Naive B cell (primary cell): ENCODE data around the gene OR2T6. TPM values are rescaled to one million over a fixed set of nuclear protein-coding genes. Genes with fewer than 3 reads are reported as not detected.

Experiments
- ATAC-seq, 2 donors: fragments of 150-1000 bp; cut with Tn5 transposase; 2 replicates each; pipeline ENCODE4 v1.10.0; 2021; ENCODE audit warnings: low read depth in 2 of 2, mild to moderate bottlenecking in 2 of 2, moderate library complexity in 2 of 2
- DNase-seq: peaks from one replicate; pipeline ENCODE4 v3.0.0; 2022
- H3K27ac Mint-ChIP-seq, 6 donors: one replicate each; pipeline ENCODE4 v1.8.0; 2020 to 2022; ENCODE audit warnings: mild to moderate bottlenecking in 6 of 6, mixed read lengths in 6 of 6, moderate library complexity in 5 of 6, inconsistent platforms in 2 of 6
- H3K27me3 Mint-ChIP-seq, 3 donors: one replicate each; pipeline ENCODE4 v1.8.0; 2021 to 2022; ENCODE audit warnings: mixed read lengths in 3 of 3, mild to moderate bottlenecking in 1 of 3
- H3K36me3 Mint-ChIP-seq, 2 donors: one replicate each; pipeline ENCODE4 v1.8.0; 2020 to 2022; ENCODE audit warnings: mixed read lengths in 2 of 2, inconsistent platforms in 1 of 2, mild to moderate bottlenecking in 1 of 2
- H3K4me1 Mint-ChIP-seq, 3 donors: one replicate each; pipeline ENCODE4 v1.8.0; 2020 to 2022; ENCODE audit warnings: mixed read lengths in 3 of 3, inconsistent platforms in 1 of 3, mild to moderate bottlenecking in 1 of 3, moderate library complexity in 1 of 3
- H3K4me3 Mint-ChIP-seq, 8 donors: one replicate each; pipeline ENCODE4 v1.8.0; 2020 to 2022; ENCODE audit warnings: mild to moderate bottlenecking in 8 of 8, mixed read lengths in 8 of 8, moderate library complexity in 8 of 8, inconsistent platforms in 2 of 8
- H3K9me3 Mint-ChIP-seq, 7 donors: one replicate each; pipeline ENCODE4 v1.8.0; 2020 to 2022; ENCODE audit warnings: mixed read lengths in 7 of 7, mild to moderate bottlenecking in 5 of 7, inconsistent platforms in 2 of 7, moderate library complexity in 1 of 7
- polyA plus RNA-seq, 6 donors: library from polyadenylated mRNA; unstranded; fragments of 300-500 nt; fragmentation: Illumina TruSeq; gene quantifications; one replicate each; pipeline ENCODE4 v1.2.3, GENCODE V29; 2021; ENCODE audit warnings: low read depth in 6 of 6

OR2T6 gene, protein sequence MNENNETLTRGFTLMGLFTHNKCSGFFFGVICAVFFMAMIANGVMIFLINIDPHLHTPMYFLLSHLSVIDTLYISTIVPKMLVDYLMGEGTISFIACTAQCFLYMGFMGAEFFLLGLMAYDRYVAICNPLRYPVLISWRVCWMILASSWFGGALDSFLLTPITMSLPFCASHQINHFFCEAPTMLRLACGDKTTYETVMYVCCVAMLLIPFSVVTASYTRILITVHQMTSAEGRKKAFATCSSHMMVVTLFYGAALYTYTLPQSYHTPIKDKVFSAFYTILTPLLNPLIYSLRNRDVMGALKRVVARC
- not detected for polyA plus RNA-seq

DNA sequence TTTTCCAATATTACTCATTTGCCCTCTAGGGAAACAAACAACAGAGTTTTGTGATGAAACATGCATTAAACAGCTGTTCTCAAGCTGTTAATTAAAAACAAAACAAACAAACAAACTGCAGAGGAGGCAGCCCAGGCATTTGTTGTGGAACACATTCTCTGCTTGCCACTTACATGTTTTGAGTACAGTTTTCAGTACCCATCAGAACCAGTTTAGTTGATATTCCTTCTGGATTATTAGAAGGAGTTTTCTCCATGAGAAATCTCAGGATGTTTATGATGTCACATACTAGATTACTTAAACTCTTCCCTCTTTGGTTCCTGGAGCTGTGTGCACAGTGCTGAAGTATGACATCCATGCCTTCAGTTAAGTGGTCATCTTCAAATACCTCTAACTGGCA lies at the start of gene OR2T6:
OR2T6 (plus strand) TSS at position 301 of the 400 bp plus-strand sequence. CDS start 11,863 bp downstream, outside the sequence.
- no peak for ATAC-seq
- no peaks in the 10 kb centered on the region for H3K9me3 Mint-ChIP-seq
- H3K4me1 Mint-ChIP-seq, result peaks cover 0 to 5% (median 0%) of the 10 kb centered on the region in 3 donors
- peaks cover 0 to 12% (median 5%) of the 10 kb centered on the region in 3 donors for H3K27me3 Mint-ChIP-seq
- H3K27ac Mint-ChIP-seq, result no peak within 1 kb of the TSS
- H3K4me3 Mint-ChIP-seq, result no peak within 1 kb of the TSS
- no peaks in the 10 kb centered on the region for H3K36me3 Mint-ChIP-seq
- no peak for DNase-seq

DNA sequence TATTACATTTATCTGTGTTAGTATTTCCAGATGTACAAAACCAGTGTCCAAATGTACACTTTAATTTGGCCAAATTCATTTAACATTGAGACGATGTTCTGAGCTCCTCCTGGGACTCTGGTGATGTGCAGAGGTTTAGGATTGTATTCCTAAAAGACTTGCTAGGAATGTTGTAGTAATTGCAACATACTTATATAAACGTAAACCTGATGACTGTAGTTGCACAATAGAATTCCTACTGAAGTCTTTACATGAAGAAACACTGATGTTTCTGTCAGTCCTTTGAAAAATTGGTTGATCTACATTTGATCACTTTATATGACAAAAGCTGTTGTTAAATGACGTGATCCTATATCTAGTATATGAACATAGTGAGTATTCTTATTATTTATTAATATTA lies 32.1 kb upstream of the OR2T6 start:
- no peak for DNase-seq
- Mint-ChIP-seq H3K4me1 (no peaks in the 10 kb centered on the region), H3K9me3 (no peaks in the 10 kb centered on the region), H3K27ac (no peak overlapping the region), H3K4me3 (no peak overlapping the region), H3K36me3 (no peaks in the 10 kb centered on the region), H3K27me3 (peaks cover 0 to under 1% (median 0%) of the 10 kb centered on the region in 3 donors)
- no peak for ATAC-seq

DNA sequence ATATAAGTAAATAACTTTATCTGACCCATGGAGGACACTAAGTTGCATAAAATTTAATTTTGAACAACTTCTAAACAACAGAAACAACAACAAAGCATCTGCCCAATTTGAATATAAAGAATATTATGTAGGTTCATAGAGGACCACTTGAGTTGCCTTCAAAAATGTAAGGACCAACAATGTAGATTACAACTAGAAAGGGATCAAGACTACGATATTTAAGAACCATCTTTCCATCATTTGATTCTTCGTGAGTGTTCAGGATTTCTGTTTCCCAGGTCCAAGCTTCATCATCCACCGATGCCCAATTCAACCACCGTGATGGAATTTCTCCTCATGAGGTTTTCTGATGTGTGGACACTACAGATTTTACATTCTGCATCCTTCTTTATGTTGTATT lies 27.1 kb upstream of the OR2T6 start, which contains the start of gene OR14C36:
OR14C36 (plus strand) TSS at position 301 of the 400 bp plus-strand sequence; CDS start at position 301, 0 bp downstream.
- no peak for DNase-seq
- ATAC-seq, result no peak
- H3K27ac Mint-ChIP-seq, result no peak within 1 kb of the TSS
- H3K27me3 Mint-ChIP-seq, result peaks cover 0 to 13% (median 10%) of the 10 kb centered on the region in 3 donors
- H3K4me3 Mint-ChIP-seq, result no peak within 1 kb of the TSS
- H3K36me3 Mint-ChIP-seq, result no peaks in the 10 kb centered on the region
- H3K4me1 Mint-ChIP-seq, result no peaks in the 10 kb centered on the region
- H3K9me3 Mint-ChIP-seq, result no peaks in the 10 kb centered on the region

DNA sequence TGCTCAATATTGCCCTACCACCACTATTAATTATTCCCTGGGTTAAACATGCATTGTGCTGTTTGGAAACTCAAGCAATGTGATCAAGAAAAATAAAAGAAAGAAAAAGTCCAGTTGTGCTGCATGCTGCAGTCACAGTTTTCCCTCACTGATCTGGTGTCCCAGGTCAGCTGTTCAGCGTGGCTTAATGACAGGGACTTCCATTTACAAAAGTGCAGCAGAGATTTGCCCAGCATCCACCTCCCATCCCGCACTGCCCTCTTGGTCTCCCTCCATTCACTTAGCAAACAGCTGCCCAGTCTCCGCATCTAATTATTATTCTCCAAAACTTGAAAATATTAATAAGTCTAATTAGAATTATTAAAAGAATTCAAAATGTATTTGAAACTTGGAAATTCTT lies 16.1 kb upstream of the OR2T6 start:
- ATAC-seq (no peak), DNase-seq (no peak)
- Mint-ChIP-seq H3K4me1 (peaks cover 0 to 3% (median 0%) of the 10 kb centered on the region in 3 donors), H3K36me3 (no peaks in the 10 kb centered on the region), H3K9me3 (peaks cover 0 to 3% (median 0%) of the 10 kb centered on the region in 7 donors), H3K4me3 (no peak overlapping the region), H3K27me3 (peaks cover 0 to 8% (median 6%) of the 10 kb centered on the region in 3 donors), H3K27ac (no peak overlapping the region)

DNA sequence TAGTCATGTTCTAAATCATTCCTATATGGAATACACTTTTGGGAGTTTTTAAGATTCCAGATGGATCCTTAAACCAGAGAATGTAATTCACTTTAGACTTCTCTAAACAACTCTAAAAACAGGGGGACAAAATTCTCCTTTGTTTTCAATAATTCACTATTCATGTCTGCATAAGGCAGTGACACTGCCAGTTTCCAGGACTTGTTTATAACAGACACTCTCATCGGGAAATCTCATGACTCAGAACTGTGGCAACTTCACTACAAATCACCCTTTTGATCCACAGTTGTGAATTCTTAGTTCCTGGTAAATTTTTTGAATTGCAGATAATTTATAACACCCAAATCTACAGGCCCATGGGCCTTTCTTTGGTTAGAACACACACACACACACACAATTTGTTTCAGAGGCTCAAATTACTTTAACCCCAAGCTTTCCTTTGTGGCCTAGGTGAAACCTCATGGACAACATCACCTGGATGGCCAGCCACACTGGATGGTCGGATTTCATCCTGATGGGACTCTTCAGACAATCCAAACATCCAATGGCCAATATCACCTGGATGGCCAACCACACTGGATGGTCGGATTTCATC lies 14.3 kb upstream of the OR2T6 start, which contains the start of gene OR2T4:
OR2T4 (plus strand) TSS at position 545 of the 595 bp plus-strand sequence; CDS start at position 545, 0 bp downstream.
- no peak for ATAC-seq
- DNase-seq, result no peak
- Mint-ChIP-seq H3K27me3 (peaks cover 0 to 8% (median 6%) of the 10 kb centered on the region in 3 donors), H3K27ac (no peak within 1 kb of the TSS), H3K9me3 (peaks cover 0 to 10% (median 0%) of the 10 kb centered on the region in 7 donors), H3K4me1 (peaks cover 0 to 3% (median 0%) of the 10 kb centered on the region in 3 donors), H3K4me3 (no peak within 1 kb of the TSS), H3K36me3 (no peaks in the 10 kb centered on the region)

DNA sequence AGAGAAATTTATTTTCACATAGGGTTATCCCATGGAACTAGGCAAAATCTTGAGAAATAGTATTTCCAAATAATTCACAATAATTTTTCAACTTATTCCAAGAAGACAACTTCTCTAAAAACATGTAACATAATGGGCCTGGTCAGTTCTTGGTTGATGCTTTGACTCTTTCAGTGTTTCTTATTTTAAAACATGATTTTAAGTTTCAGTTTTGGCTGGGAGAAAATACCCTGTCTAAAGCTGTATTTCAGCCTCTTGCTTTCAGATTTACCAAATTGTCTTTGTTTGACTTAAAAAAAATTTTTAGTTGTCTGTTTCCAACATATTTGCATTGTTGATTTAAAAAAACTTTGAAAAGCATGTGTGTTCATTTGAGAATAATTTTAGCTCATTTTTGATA lies 8.9 kb upstream of the OR2T6 start:
- no peak for ATAC-seq
- Mint-ChIP-seq H3K27me3 (peaks cover 6 to 9% (median 8%) of the 10 kb centered on the region in 3 donors), H3K36me3 (no peaks in the 10 kb centered on the region), H3K27ac (no peak overlapping the region), H3K4me1 (no peaks in the 10 kb centered on the region), H3K4me3 (no peak overlapping the region), H3K9me3 (peaks cover 0 to 10% (median 0%) of the 10 kb centered on the region in 7 donors)
- no peak for DNase-seq

DNA sequence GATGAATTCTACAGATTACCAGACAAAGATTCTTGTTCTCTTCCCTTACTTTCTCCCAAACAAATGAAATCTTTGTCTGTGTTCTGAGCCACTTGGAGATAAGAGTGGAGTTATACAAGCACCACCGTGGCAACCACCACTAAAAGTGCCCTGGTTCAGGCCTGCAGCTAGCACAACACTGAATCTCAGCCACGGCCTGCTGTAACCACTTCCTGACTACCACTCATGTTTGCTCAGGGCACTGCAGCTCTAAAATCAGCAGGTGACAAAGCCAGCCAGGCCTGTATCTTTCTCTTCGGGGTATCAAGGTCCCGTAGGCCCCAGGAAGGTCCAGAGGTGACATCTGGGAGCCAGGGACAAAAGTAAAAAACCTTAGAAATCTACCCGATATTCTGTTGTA lies 3.2 kb upstream of the OR2T6 start:
- no peak for DNase-seq
- Mint-ChIP-seq H3K36me3 (no peaks in the 10 kb centered on the region), H3K9me3 (no peaks in the 10 kb centered on the region), H3K27ac (no peak overlapping the region), H3K4me3 (no peak overlapping the region), H3K27me3 (peaks cover 0 to 12% (median 8%) of the 10 kb centered on the region in 3 donors), H3K4me1 (peaks cover 0 to 5% (median 0%) of the 10 kb centered on the region in 3 donors)
- ATAC-seq, result no peak

DNA sequence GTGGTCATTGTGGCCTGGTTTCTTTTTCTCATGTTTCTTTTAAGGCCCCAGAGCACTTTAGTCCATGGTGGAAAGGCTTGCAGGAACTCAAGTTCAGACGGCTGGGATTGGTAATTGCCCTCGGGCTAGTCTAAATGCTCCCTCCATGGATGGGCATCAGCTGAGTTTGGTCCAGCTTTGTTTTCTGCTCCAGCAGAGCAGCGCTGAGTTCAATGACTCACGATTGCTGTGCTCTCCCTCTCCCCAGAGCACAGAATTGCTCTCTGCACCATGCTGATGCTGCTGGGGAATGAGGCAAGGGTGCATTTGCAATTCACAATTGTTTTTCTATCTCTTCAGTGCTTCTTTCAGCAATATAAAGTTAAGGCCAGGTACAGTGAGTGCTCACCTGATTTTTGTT lies 1.8 kb upstream of the OR2T6 start:
- H3K36me3 Mint-ChIP-seq, result no peaks in the 10 kb centered on the region
- H3K27me3 Mint-ChIP-seq, result peaks cover 0 to 12% (median 8%) of the 10 kb centered on the region in 3 donors
- no peak for DNase-seq
- no peak for ATAC-seq
- H3K9me3 Mint-ChIP-seq, result no peaks in the 10 kb centered on the region
- H3K4me1 Mint-ChIP-seq, result peaks cover 0 to 5% (median 0%) of the 10 kb centered on the region in 3 donors
- no peak overlapping the region for H3K27ac Mint-ChIP-seq
- H3K4me3 Mint-ChIP-seq, result no peak overlapping the region

DNA sequence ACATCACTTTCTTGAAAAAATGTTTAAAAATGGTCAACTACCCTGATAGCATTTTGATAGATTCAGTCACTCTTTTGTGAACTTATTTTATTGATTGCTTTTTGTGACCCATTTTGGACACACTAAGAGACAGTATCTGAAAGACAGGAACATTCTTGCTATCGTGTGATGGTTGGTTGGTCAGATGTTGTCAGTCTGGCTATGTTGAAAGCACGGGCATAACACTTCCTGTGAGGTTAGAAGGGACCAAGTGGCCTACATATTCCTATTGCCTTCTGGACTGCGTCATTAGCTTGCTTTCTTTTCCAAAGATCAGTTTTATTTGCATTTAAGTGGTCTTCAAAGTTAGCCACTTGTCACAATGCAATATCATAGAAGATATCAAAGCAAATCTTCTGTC lies 1.4 kb downstream of the OR2T6 start:
- DNase-seq (no peak), ATAC-seq (no peak)
- Mint-ChIP-seq H3K27me3 (peaks cover 0 to 8% (median 0%) of the 10 kb centered on the region in 3 donors), H3K4me1 (peaks cover 0 to 5% (median 0%) of the 10 kb centered on the region in 3 donors), H3K36me3 (no peaks in the 10 kb centered on the region), H3K9me3 (no peaks in the 10 kb centered on the region), H3K27ac (no peak overlapping the region), H3K4me3 (no peak overlapping the region)

DNA sequence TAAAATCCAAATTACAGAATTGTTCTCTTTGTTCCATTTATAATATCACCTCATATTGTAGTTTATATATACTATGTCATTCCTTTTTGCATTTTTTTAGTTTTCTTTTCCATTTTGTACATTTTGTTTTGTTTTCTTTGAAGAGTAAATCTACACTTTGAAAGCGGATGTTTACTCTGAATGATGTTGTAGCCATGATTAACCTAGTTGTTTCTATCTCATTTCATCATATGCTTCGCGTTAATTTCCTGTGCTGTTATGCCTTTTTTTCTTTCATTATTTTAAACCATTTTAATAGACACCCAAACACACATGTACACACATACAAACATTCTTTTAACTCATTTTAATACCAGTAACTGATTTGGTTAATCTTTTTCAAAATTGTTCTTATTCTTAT lies 5.3 kb downstream of the OR2T6 start:
- Mint-ChIP-seq H3K27me3 (peaks cover 0 to 11% (median 0%) of the 10 kb centered on the region in 3 donors), H3K27ac (no peak overlapping the region), H3K36me3 (no peaks in the 10 kb centered on the region), H3K4me3 (no peak overlapping the region), H3K9me3 (no peaks in the 10 kb centered on the region), H3K4me1 (no peaks in the 10 kb centered on the region)
- no peak for DNase-seq
- no peak for ATAC-seq

DNA sequence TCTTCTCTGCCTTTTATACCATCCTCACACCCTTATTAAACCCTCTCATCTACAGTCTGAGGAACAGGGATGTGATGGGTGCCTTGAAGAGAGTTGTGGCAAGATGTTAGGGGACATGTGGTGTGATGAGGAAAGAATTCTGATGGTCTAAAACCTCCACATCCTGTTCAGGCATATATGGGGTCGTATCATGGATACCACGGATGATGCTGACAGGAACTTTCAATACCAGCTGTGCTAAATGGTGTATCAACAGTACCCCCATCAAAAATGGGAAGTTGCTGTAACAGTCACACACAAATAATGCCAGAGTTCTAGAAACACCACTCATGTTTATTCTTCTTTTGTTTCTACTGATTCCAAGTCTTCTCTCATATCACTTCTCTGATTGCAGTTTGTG lies 12.9 kb downstream of the OR2T6 start:
- DNase-seq (no peak), ATAC-seq (no peak)
- H3K4me3 Mint-ChIP-seq, result no peak overlapping the region
- peaks cover 0 to 4% (median 0%) of the 10 kb centered on the region in 7 donors for H3K9me3 Mint-ChIP-seq
- H3K4me1 Mint-ChIP-seq, result no peaks in the 10 kb centered on the region
- peaks cover 0 to 37% (median 5%) of the 10 kb centered on the region in 3 donors for H3K27me3 Mint-ChIP-seq
- no peaks in the 10 kb centered on the region for H3K36me3 Mint-ChIP-seq
- H3K27ac Mint-ChIP-seq, result peak overlapping the region in 1 of 6 donors; percentile 15

DNA sequence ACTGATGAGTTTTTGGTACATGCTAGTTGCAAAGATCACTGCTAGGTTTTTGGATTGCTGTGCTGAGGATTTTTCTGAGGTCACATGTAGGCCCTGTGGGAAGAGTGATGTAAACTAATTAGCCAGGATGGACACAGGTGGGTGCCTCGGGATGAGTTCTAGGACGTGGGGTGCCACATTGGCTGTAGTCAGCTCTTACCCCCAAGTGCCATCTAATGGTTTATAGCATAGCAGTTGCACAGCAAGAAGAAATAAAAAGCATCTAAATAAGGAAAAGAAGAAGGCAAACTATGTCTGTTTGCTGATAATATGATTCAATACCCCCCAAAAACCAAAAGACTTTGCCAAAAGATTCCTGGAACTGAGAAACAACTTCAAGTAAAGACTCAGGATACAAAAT lies 17.5 kb downstream of the OR2T6 start:
- ATAC-seq (no peak), DNase-seq (no peak)
- no peaks in the 10 kb centered on the region for H3K4me1 Mint-ChIP-seq
- H3K27ac Mint-ChIP-seq, result no peak overlapping the region
- H3K27me3 Mint-ChIP-seq, result peaks cover 12 to 54% (median 17%) of the 10 kb centered on the region in 3 donors
- H3K4me3 Mint-ChIP-seq, result no peak overlapping the region
- H3K36me3 Mint-ChIP-seq, result peaks cover 0 to 7% of the 10 kb centered on the region in 2 donors
- peaks cover 0 to 15% (median 7%) of the 10 kb centered on the region in 7 donors for H3K9me3 Mint-ChIP-seq

DNA sequence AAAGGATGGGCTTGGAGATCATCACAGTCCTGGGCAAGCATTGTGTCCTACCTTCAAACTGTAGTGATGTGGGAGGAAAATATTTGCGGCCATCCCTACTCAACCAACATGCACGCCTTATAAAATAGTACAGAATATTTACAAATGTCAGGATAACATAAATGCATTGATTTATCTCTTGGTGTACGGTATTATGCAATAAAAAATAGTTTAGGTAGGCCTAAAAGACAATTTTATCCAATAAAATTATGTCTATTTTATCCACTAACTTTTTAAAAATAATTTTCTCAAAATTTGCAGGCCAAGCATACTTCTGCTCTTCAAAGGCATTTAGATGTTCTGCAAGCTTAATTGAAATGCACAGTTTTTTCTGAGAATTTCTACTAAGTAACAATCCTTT lies 27.2 kb downstream of the OR2T6 start, which contains the start of gene OR2T1:
OR2T1 (plus strand) TSS at position 301 of the 400 bp plus-strand sequence. CDS start 3,100 bp downstream, outside the sequence.
- H3K4me1 Mint-ChIP-seq, result peaks cover 0 to 5% (median 0%) of the 10 kb centered on the region in 3 donors
- peak within 1 kb of the TSS in 2 of 6 donors; percentile 7 to 17 for H3K27ac Mint-ChIP-seq
- no peak within 1 kb of the TSS for H3K4me3 Mint-ChIP-seq
- no peaks in the 10 kb centered on the region for H3K27me3 Mint-ChIP-seq
- H3K9me3 Mint-ChIP-seq, result peaks cover 0 to 3% (median 2%) of the 10 kb centered on the region in 7 donors
- DNase-seq (no peak), ATAC-seq (no peak)
- H3K36me3 Mint-ChIP-seq, result no peaks in the 10 kb centered on the region
